ENCODE results near the gene PITRM1. TPM values are rescaled to one million over a fixed set of nuclear protein-coding genes. Genes with fewer than 3 reads are reported as not detected.
A peak's percentile ranks its signal among the peaks of the same experiment; 100 is the strongest.

Gene PITRM1
- total and polyA plus RNA-seq, 9 donors, result 46.6 to 107 (median 73.7) TPM

DNA sequence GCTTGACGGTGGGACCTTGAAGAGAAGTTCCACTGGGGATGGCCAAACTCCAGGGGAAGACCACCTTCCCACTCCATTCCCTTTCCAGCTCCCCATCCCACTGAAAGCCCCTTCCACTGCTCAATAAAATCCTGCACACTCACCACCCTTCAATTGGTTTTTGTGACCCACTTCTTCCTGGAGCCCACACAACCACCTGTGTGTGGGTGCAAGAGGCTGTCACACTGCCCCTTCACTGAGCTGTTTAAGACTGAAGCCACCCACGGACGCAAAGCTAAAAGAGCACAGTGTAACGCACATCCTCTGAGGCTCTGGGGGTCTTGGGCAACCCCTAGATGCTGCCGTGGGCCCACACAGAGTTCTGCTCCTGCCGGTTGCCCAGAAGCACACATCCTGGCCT is 12.8 kb upstream of the PITRM1 start:
- H3K27ac ChIP-seq, result no peak overlapping the region
- H3K27me3 ChIP-seq, result no peaks in the 10 kb centered on the region
- intact Hi-C loops (cut with DNase I), result no loop called here
- H3K4me3 ChIP-seq, result no peak overlapping the region
- WGBS, 3 donors, result 94 to 95% (median 94%) methylated on average over 6 of the region's 6 CpGs
- no peaks in the 10 kb centered on the region for H3K36me3 ChIP-seq
- no peaks in the 10 kb centered on the region for H3K4me1 ChIP-seq (ENCODE audit: insufficient read depth)
- no peak for TF ChIP-seq POLR2A (IDR thresholded peaks at IDR 0.05)
- no peak for TF ChIP-seq EP300 (IDR thresholded peaks at IDR 0.05)
- TF ChIP-seq, protein P1, sequence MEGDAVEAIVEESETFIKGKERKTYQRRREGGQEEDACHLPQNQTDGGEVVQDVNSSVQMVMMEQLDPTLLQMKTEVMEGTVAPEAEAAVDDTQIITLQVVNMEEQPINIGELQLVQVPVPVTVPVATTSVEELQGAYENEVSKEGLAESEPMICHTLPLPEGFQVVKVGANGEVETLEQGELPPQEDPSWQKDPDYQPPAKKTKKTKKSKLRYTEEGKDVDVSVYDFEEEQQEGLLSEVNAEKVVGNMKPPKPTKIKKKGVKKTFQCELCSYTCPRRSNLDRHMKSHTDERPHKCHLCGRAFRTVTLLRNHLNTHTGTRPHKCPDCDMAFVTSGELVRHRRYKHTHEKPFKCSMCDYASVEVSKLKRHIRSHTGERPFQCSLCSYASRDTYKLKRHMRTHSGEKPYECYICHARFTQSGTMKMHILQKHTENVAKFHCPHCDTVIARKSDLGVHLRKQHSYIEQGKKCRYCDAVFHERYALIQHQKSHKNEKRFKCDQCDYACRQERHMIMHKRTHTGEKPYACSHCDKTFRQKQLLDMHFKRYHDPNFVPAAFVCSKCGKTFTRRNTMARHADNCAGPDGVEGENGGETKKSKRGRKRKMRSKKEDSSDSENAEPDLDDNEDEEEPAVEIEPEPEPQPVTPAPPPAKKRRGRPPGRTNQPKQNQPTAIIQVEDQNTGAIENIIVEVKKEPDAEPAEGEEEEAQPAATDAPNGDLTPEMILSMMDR (IDR thresholded peaks at IDR 0.05), result no peak
- H3K9me3 ChIP-seq, result no peaks in the 10 kb centered on the region
- DNase-seq, result no peak

DNA sequence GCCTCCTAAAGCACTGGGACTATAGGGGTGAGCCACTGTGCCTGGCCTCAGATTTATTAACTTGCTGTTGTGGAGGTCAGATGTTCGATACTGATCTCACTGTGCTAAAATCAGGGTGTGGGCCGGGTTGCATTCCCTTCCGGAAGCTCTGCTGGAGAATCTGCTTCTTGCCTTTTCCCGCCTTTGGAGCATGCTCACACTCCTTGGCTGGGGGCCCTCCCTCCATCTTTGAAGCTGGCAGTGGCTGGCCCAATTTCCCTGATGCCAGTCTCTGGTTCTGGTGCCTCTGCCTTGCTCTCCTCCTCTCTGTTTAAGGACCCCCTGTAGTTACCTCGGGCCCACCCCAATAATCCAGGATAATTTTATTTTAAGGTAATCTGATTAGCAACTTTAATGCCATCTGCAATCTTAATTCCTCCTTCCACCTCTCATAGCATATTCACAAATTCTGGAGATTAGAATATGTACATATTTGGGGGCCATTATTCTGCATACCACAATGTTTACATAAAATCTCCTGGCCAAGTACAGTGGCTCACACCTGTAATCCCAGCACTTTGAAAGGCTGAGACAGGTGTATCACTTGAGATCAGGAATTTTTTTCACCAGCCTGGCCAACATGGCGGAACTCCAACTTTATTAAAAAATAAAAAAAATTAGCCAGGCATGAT is 7.9 kb upstream of the PITRM1 start:
- Histone ChIP-seq H3K27me3 (no peaks in the 10 kb centered on the region), H3K4me3 (no peak overlapping the region), H3K9me3 (no peaks in the 10 kb centered on the region), H3K27ac (no peak overlapping the region), H3K4me1 (ENCODE audit: insufficient read depth) (no peaks in the 10 kb centered on the region), H3K36me3 (no peaks in the 10 kb centered on the region)
- DNase-seq, result no peak
- WGBS, 3 donors, result 79 to 92% (median 85%) methylated on average over 6 of the region's 6 CpGs
- intact Hi-C loops (cut with DNase I), result no loop called here
- no peak for TF ChIP-seq EP300 (IDR thresholded peaks at IDR 0.05)
- no peak for TF ChIP-seq POLR2A (IDR thresholded peaks at IDR 0.05)
- TF ChIP-seq, protein P1 (IDR thresholded peaks at IDR 0.05), result no peak

DNA sequence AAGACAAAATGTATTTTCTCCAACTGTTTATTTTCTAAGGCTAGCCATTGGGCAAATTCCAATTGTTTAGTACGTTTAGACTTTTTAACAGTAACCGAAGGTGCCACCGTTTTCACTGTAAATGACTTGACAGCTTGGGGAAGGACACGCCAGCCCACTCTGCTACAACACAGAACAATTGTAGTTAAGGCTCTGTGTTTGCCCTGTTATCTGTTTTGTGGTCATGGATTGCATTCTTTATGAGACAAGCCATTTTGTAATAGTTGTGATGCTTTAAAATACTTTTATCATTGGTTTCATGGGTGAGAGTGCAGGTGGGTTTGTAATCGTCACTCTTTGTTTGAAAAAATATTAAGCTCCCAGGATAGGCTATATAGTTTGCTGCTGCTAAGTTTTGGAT is 6.6 kb upstream of the PITRM1 start:
- DNase-seq, result no peak
- H3K36me3 ChIP-seq, result no peaks in the 10 kb centered on the region
- no peaks in the 10 kb centered on the region for H3K9me3 ChIP-seq
- WGBS, 3 donors, result 58 to 72% (median 68%) methylated on average over 5 of the region's 5 CpGs
- no peak overlapping the region for H3K27ac ChIP-seq
- intact Hi-C loops (cut with DNase I), result no loop called here
- TF ChIP-seq POLR2A (IDR thresholded peaks at IDR 0.05), result no peak
- TF ChIP-seq, protein P1 (IDR thresholded peaks at IDR 0.05), result no peak
- TF ChIP-seq EP300 (IDR thresholded peaks at IDR 0.05), result no peak
- H3K4me1 ChIP-seq (ENCODE audit: insufficient read depth), result no peaks in the 10 kb centered on the region
- no peaks in the 10 kb centered on the region for H3K27me3 ChIP-seq
- no peak overlapping the region for H3K4me3 ChIP-seq

DNA sequence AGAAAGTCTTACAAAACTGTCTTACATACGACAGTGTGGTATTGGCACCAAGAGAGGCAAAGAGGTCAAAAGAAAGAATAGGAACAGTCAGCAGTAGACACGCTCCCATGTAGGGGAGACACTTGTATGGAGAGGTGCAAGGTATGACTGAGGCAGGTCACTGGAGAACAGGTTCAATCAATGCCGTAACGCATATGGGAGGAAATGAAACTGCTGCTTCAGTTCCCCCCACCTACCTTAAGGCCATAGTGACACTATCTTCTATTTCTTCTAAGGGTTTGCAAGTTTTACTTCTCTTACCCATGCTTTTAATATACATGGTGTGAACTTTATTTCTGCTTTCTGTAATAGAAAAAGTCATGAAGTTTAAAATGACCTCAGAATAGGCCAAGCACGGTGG is 5.5 kb upstream of the PITRM1 start:
- Histone ChIP-seq H3K4me1 (ENCODE audit: insufficient read depth) (no peaks in the 10 kb centered on the region), H3K4me3 (no peak overlapping the region), H3K27ac (no peak overlapping the region), H3K36me3 (no peaks in the 10 kb centered on the region), H3K9me3 (no peaks in the 10 kb centered on the region), H3K27me3 (no peaks in the 10 kb centered on the region)
- TF ChIP-seq POLR2A (IDR thresholded peaks at IDR 0.05) (no peak), EP300 (IDR thresholded peaks at IDR 0.05) (no peak)
- WGBS, 3 donors, result 89 to 98% (median 91%) methylated on average over 5 of the region's 5 CpGs
- intact Hi-C loops (cut with DNase I), result no loop called here
- DNase-seq, result no peak

DNA sequence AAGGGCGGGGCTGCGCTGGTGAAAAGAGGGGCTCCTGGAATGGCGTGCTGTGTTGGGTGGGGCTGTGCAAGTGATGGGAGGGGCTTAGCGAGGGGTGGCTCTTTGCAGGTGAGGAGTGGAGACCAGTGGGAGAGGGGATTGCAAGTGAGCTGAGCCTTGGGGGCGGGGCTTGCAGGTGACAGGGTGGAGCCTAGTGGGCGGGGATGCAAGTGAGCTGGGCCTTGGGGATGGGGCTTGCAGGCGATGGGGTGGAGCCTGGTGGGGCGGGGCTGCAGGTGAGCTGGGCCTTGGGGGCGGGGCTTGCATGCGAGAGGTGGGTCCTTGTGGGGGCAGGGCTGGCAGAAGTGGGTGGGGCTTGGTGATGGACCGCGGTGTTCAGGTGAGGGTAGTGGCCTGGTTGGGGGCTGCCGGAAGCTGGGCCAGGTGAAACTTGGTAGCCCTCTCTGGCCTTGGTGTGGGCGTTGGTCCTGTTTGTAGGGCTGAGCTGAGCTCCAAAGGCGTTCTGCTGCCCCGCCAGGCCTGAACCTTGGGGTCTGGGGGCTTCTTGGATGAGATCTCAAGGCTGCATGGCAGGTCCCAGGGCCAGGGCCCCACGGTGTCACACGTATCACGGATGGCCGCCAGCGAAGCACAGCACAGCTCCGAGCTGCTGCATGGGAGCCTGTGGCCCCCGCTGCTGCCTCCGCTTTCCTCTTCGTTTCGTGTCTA is 743 bp upstream of the PITRM1 start:
- Histone ChIP-seq H3K27ac (no peak overlapping the region), H3K9me3 (no peaks in the 10 kb centered on the region), H3K36me3 (no peaks in the 10 kb centered on the region), H3K4me3 (peak overlapping the region; percentile 35), H3K4me1 (ENCODE audit: insufficient read depth) (peaks cover 8% of the 10 kb centered on the region), H3K27me3 (no peaks in the 10 kb centered on the region)
- TF ChIP-seq POLR2A (IDR thresholded peaks at IDR 0.05), result no peak
- TF ChIP-seq EP300 (IDR thresholded peaks at IDR 0.05), result no peak
- TF ChIP-seq, protein P1 (IDR thresholded peaks at IDR 0.05), result no peak
- 39 to 45% (median 40%) methylated on average over 25 to 26 of the region's 26 CpGs for WGBS, 3 donors
- intact Hi-C loops (cut with DNase I), result no loop called here
- no peak for DNase-seq
